NT2/D1 (cell line): ENCODE data around the gene SLC36A3.

Experiments used
- YY1 ChIP-seq: IDR thresholded peaks from 2 replicates; pipeline ENCODE4 v1.6.1; 2011; ENCODE audit not compliant: insufficient read length, insufficient read depth
- ZNF274 ChIP-seq: IDR thresholded peaks from 2 replicates; pipeline ENCODE4 v1.6.1; 2011; ENCODE audit warnings: mild to moderate bottlenecking, low read depth, low read length

DNA sequence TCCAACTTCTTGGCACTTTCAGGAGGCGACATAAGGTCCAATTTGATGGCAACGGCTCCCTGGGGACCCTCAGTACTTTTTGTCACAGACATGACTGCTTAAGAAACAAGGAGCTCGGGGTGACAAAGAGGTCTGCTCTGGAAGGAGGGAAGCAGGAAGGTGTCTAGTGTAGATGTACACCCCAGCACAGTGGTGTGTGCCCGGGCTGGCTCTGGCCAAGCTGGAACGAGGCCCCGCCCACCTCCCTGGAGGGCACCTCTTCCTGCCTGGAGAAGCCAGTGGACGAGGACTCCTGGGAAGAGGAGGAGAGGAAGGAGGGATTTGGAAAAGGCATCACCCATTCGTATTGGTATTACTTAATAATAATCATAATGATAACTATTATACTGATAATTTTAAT is 43.8 kb upstream of the SLC36A3 start, which contains the start of gene SLC36A2:
- no peak for TF ChIP-seq ZNF274
- no peak for TF ChIP-seq YY1
